Lower leg skin (tissue), 4 donors: ENCODE measurements around the gene DESI1. TPM values are rescaled to one million over a fixed set of nuclear protein-coding genes. Genes with fewer than 3 reads are reported as not detected.

ENCODE experiments used
- DNase-seq, 2 donors: peaks; one replicate each; pipeline ENCODE4 v3.0.0-alpha.2; 2019; ENCODE audit warnings: low spot score in 2 of 2
- H3K4me3 ChIP-seq: fragments of 200-600 bp; sonication (generic); 2 replicates; pipeline ENCODE4 v1.5.1; 2017; ENCODE audit warnings: mild to moderate bottlenecking, low read depth; ENCODE audit not compliant: poor library complexity, severe bottlenecking
- CTCF ChIP-seq, 3 donors: fragments of 450-650 bp; IDR thresholded peaks; one replicate each; pipeline ENCODE4 v1.5.1; 2016; ENCODE audit warnings: antibody characterized with exemption in 3 of 3, mild to moderate bottlenecking in 3 of 3, moderate library complexity in 2 of 3
- POLR2A ChIP-seq, 2 donors: fragments of 450-650 bp; IDR thresholded peaks; one replicate each; pipeline ENCODE4 v1.6.1; 2016 to 2017; ENCODE audit warnings: antibody characterized with exemption in 2 of 2, mild to moderate bottlenecking in 1 of 2, moderate library complexity in 1 of 2
- WGBS, 2 donors: methylation state at CpG; one replicate each; pipeline ENCODE4 v1.1.5; 2018; 5-methylcytosine and 5-hydroxymethylcytosine counted together
- intact Hi-C: fragments of 100-400 bp; cut with DNase I; formaldehyde crosslinking; loops from one replicate; pipeline ENCODE4 v1.15.0; 2023; ENCODE audit warnings: low total_unique reads
- total RNA-seq, 4 donors: library from RNA; depleted of rRNA; stranded (reverse); fragments of >200 nt; gene quantifications; one replicate each; pipeline ENCODE4 v1.1.0, GENCODE V29; 2016

Gene DESI1
- total RNA-seq, 4 donors from 2014 or later, result 16.1 to 37.8 (median 23.0) TPM

- intact Hi-C loops, result no loop called here
- 95 to 98% methylated on average over 7 of the region's 7 CpGs for WGBS, 2 donors
- DNase-seq, result no peak
- H3K4me3 ChIP-seq, result no peak overlapping the region
- no peak for TF ChIP-seq CTCF (IDR thresholded peaks at IDR 0.05)
- no peak for TF ChIP-seq POLR2A (IDR thresholded peaks at IDR 0.05)
These were observed 4.7 kb upstream of the DESI1 start for GRCh38 chr22:41625577-41625976.

DNA sequence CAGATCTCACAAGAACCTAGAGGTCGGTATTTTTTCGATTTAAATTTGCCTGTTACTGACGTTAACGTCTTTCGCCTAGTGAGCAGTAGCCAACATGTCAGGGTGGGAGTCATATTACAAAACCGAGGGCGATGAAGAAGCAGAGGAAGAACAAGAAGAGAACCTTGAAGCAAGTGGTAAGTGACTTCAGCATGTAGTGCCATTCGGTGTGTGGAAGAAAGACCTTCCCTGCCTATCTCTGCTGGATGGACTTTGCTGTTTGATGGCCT lies 1.0 kb upstream of the DESI1 start:
- intact Hi-C loops, result no loop called here
- peak overlapping the region; percentile 97 for H3K4me3 ChIP-seq
- TF ChIP-seq CTCF (IDR thresholded peaks at IDR 0.05), result no peak
- TF ChIP-seq POLR2A (IDR thresholded peaks at IDR 0.05), result no peak
- DNase-seq, result no peak
- WGBS, 2 donors, result 4 to 6% methylated on average over 8 of the region's 8 CpGs

DNA sequence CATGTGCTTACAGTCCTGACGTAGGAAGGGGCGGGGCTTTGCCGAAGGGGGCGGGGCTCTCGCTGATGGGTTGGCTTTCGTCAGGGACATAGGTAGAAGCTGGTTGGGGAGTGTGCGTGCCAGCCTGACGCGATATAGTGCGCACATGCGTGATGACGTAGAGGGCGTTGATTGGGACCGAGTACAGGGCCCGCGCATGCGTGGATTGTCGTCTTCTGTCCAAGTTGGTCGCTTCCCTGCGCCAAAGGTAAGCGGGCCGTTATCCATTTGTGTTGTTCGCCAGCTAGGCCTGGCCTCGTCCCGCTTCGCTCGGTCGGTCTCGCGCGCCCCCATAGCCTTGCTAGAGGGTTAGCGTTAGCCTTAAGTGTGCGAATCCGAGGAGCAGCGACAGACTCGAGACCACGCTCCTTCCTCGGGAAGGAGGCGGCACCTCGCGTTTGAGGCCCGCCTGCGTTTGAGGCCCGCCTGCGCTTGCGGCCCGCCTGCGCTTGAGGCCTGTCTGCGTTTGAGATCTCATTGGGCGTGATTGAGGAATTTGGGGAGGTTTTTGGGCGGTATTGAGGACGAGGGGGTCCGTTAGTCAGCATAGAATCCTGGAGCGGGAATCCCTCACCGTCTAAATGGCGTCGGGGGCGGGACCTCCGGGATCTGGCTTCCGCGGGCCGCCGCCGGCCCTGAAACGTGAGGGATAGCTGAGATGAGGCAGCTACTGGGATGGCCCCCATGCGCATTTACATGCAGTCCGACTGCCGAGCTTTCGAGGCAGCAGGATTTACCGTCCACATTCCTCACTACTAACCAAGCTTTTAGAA lies 462 bp upstream of the DESI1 start, which contains the start of gene XRCC6:
Gene XRCC6 (plus strand): TSS at position 197 of the 812 bp plus-strand sequence. CDS start 710 bp downstream, outside the sequence.
- TF ChIP-seq CTCF (IDR thresholded peaks at IDR 0.05) (peak in 1 of 3 donors; percentile 21), POLR2A (IDR thresholded peaks at IDR 0.05) (peak in 1 of 2 donors; percentile 85)
- intact Hi-C loops, result no loop called here
- WGBS, 2 donors, result 0% methylated on average over 34 to 66 of the region's 70 CpGs
- peak; percentile 100 for DNase-seq
- H3K4me3 ChIP-seq, result peak within 1 kb of the TSS; percentile 97

GRCh38 chr22:41619979-41620588 lies 759 bp downstream of the DESI1 start:
- peak overlapping the region; percentile 90 for H3K4me3 ChIP-seq
- WGBS, 2 donors, result 2% methylated on average over 24 of the region's 24 CpGs
- TF ChIP-seq CTCF (IDR thresholded peaks at IDR 0.05) (no peak), POLR2A (IDR thresholded peaks at IDR 0.05) (no peak)
- peak; percentile 23 to 91 for DNase-seq
- intact Hi-C loops, result no loop called here

- intact Hi-C loops, result no loop called here
- H3K4me3 ChIP-seq, result no peak overlapping the region
- DNase-seq, result no peak
- TF ChIP-seq CTCF (IDR thresholded peaks at IDR 0.05) (no peak), POLR2A (IDR thresholded peaks at IDR 0.05) (no peak)
- WGBS, 2 donors, result 88 to 91% methylated on average over 2 of the region's 2 CpGs
These were observed 7.4 kb downstream of the DESI1 start for GRCh38 chr22:41613456-41613855.
